Stimulated activated CD4-positive, alpha-beta T cell treated with anti-CD3 and anti-CD28 coated beads, TNF-alpha, amount 100 ng/mL, for 1 hour (primary cell): Measurements from ENCODE around the gene ENOX1.

ENCODE experiments used
- DNase-seq, 3 donors: peaks; one replicate each; pipeline ENCODE4 v3.0.0-alpha.2; 2020; ENCODE audit warnings: low read depth in 3 of 3, low spot score in 1 of 3

The ENOX1 gene

DNA sequence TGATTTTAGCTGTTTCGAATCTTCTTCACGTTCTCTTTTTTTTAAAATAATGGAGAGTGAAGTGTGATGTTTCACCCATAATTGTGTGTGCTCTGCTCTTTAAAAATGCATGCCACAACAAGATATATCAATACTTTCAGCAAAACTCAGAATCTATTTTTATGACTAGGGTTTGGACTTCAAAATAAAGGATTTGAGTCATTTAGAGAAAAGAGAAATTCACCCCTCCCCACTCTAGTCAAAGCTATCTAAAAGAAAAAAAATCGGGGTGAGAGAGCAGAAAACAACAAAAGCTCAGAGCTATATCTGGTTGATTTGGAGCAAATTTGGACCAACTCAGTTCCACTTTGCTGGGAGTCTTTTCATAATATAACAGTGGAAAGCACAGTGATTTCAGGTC lies 518.9 kb downstream of the ENOX1 start:
- DNase-seq = no peak

DNA sequence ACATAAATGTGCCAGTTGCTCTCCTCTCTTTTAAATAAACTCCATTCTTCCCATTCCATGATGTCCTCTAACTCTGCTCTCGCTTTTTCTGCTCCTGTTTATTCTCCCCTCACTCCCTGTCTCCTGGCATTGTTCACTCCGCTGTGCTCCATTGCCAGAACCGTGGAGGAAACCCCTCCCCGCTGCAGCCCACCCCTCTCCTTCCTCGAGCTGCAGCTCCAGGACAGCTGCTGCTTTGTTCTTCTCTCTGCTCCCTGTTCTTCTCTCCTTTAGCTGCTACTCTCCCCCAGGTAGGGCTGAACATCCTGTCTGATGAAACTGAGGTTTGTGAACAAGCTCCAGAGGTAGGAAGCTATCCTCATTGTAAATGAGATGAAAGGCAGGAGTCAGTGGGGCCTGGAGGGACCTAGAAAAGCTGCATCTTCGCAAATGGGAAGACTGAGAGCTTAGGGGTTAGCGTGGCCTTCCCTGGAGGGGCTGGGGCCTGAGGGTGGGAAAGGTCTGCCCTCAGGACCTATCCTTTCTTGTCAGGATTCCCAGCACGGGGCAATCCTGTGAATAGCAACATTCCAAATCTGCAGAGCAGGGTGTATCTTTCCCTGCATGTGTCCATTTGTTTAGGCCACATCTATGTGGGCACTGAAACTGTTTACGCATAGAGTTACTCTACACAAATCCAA lies 519.7 kb downstream of the ENOX1 start:
- DNase-seq = no peak

DNA sequence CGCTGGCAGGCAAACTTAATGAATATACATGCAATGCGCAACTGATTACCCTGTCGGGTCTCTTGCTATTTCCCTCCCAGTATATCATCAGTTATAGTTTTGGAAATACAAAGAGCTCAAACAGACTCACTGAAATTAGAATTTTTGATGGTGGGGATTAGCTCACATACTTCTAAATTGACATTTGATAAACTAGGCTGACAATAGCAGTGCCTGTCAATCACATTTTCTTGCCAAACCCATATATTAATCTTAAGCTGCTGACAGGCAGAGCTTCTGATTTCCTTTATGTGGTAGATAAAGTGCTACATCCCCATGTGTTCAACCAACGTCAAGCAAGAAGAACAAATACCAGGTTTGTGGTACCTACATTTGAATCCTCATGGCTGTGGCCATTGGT lies 521.7 kb downstream of the ENOX1 start:
- DNase-seq = no peak

DNA sequence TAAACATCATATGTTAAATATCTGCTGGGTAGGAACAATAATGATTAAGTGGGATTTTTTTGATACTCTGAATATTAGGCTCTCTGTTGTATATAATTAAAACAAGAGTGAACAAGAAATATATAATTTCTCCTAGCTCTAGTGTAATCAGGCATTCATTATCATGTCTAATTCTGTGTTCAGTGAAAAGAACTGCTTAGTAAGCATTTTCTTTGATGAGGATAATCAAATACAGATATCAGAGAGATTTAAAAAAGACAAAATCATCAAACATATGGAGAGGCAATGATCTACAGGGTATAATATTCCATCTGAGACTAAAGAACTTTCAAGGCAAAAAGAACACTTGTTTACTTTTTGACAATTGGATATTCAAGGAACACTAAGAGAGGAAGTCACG lies 522.3 kb downstream of the ENOX1 start:
- DNase-seq = no peak

DNA sequence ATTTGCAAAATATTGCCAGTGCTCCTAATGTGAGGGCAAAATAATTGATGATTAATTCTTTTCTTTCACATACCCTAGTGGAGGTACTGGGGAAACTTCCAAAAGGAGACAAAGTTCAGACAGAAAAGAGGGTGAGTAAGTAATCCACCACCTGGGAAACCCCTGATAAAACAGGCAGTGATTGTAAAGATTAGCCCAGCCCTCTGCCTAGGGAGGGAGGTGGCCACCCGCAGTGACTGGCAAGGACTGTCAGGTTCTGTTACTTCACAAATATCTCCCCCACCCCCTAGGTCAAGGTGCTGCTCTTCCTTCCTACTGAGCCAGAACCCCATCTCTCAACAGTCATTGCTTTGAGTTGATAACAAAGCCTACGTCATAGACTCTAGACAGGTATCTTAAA lies 523.7 kb downstream of the ENOX1 start:
- DNase-seq = no peak

DNA sequence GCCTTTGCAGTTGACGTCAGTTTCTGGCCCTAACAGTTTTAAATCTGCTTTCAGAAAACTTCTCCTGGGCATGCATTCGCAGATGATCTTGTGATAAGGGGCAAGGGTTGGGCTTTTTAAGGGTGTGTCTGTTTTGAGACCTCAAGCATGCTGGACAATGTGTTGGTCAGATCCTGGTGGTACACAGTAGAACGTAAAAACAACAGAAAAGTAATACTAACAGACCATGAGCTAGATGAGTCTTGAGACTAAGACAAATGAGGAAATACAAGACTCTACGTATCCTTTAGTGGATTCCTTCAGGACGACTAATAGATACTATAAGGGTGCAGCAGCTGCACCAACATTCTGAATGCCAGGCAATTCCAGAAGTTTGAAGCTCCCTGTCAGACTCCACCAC lies 525.8 kb downstream of the ENOX1 start:
- DNase-seq = no peak

DNA sequence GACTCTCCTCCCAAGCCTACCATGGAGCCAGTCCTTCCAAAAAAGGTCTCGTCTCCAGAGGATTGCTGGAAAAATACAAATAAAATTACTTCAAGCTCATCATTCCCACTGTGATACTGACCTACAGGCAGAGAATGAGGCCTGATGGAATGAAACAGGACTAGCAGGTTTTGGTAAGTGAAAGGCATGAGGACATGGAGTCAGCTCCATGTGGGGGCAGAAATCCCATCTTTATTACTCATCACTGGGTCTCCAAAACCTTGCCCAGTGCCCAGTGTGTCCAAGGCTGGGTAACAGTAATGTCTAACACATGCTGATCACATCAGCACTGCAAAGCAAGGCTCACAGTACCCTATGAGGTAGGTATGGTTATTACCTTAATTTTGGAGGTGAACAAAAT lies 528.0 kb downstream of the ENOX1 start:
- no peak for DNase-seq

DNA sequence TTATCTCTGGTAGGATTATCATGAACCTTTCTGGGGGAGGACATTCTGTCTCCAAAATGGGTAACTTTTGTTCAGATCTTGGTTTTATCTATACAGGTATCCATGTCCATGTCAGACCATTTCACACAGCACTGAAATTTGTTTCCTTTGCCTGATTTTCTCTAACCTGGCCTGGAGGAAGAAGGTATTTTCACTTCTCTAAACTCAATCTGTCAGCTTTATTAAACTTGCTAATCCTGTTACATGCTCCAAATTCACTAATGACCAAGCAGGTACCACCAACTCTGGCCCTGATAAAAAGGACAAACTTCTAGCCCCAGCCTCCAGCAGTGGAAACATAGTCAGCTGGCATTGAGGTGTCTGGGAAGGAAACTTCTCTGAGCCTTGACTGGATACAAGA lies 529.0 kb downstream of the ENOX1 start:
- no peak for DNase-seq

DNA sequence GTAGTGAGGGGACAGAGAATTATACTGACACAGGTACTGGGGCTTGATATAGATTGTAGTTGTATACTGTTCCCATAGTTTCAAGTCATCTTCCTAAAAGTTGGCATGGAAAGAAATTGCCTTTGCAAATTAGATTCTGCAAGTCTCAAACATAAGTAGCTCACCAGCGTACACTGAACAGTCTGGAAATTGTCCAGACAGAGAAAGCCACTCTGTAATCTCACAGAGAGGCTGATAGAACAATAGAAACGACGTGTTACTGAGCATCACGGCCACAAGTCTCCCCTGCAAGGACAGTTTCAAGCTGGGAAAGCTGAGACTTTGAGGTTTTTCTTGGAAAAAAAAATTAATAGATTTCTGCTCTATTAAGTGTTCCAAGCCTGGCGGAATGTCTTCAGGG lies 534.8 kb downstream of the ENOX1 start:
- no peak for DNase-seq

DNA sequence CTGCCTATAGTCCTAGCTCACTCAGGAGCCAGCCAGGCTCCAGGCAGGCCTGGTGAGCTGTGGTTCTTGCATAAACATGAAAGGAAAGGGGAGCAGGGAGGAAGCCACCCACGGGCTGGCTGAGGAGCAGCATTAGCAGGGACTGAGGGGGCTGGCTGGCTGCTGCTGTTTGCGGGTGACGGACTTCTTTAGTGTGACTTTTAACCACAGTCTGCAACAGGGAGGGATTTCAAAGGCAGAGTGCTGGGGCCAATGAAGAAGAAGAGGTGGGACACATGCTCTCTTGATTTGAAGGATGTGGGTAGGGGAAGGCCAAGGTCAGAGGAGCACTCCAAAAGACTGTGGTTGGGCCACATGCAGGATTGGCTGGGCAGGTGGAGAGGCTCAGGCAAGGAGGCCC lies 540.4 kb downstream of the ENOX1 start:
- DNase-seq = no peak

DNA sequence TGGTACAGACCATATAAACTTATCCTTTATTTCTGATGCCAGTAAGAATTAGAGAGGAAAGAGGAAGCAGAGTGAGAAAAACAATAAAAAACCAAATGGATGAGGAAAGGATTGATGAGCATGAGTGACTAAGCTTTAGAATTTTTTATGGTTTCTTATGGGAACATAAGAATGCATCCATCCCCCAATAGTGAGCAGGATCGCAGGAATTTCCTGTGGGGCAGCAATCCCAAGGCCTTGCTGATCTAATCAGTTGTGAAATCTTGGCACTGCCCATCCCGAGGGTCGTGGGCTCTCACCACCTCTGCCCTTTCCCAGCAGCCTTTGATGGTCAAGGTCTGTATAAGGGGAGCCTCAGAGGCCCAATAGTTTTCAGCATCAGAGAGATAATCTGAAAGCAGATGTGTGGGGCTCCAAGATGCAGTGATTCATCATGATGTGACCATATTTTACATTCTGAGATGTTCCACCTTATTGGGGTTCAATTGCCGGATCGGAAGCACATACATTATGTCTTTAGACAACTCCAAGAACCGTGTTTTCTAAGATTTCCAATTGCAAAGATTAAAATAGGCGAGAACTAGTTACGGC lies 541.3 kb downstream of the ENOX1 start:
- DNase-seq = no peak

DNA sequence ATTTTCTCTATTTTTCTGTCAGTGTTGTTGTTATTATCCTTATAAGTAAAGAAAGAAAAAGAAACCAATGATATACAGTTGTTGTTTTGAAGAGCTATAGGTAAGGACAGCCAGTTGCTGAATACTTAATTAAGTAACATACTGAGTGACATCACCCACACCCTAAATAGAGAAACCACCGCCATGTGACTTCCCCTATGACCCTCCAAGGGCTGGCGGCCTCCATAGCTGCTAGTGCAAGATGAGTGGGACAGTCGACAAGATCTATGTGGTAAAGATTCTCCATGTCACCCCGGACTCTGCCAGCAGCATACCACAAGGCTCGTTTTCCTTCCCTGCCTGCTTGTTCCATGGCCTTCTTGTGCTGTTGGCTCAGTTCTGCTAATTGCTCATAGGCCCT lies 542.3 kb downstream of the ENOX1 start:
- no peak for DNase-seq

DNA sequence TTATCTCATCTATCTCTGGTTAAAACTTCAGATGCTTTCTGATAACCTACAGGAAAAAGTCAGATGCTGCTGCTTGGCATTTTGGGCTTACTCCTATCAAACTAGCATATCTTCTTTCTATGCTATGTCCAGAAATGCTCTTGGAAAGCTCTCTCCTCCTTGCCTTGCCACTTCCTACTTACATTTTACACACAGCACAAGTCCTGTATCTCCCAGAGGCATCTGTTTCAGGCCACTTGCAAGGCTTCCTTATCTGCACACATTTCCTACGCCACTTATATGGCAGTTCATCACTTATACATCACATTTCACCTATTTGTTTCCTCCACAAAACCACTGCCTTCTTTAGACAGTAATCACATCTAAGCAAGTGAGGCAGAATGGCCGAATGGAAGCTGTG lies 543.1 kb downstream of the ENOX1 start:
- no peak for DNase-seq

DNA sequence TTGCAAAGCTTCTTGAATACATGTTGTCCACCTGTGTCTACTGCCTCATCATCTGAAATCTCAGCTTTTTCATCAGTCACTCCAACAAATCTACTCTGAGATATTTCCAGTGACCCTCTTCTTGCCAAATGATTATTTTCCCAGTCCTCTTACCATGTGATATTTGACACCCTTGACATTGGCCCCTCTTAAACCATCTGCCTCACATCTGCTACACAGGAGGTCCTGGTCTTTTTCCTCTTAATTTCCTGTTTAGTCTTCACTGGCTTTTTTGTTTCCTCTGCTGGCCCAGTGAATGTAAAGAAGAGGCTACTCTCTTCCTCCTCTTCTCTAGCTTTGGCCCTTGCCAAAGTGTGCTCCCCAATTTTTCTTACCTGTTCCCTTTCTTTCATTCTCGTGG lies 544.7 kb downstream of the ENOX1 start:
- no peak for DNase-seq

DNA sequence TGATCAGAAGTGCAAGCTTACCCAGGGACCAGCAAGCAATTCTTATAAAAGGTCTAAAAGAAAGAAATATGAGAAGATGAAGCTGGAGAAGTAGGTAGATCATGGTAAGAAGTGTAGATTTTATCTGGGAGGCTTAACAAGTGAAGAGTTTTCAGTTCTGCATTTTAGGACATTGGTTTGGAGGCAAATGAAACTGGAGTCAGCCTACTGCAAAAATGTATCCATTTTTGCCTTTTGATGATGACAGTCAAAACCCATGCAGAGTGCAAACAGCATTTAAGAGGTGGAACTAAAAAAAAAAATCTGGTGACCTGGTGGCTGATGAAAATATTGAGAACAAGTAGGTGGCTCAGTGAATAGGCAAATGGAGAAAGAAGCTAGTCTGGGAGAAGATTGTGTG lies 546.5 kb downstream of the ENOX1 start:
- no peak for DNase-seq

DNA sequence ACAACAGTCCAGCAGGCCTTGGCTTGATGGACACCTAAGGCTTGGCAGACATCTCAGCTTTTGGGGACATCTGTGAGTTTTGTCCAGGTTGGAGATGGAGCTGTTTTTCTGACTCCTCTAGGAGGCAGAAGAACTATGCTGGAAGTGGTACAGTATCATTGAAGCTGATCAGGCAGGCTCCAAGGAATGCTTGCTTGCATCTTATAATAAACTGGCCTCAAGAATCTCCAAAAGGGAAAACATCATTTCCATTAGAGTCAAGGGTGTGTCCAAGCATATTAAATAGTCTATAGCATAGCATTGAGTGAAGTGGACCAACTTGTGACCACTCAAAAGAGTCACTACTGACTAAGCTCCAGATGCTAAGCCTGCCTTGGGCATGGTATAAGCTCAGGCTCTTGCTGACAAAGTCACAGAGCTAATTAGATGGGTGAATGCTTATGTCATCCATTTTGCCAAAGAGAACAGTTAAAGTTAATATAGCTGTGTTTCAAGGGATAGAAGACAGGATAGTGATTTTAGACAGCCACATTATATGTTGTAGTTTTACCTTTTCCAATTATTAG lies 547.4 kb downstream of the ENOX1 start:
- no peak for DNase-seq

DNA sequence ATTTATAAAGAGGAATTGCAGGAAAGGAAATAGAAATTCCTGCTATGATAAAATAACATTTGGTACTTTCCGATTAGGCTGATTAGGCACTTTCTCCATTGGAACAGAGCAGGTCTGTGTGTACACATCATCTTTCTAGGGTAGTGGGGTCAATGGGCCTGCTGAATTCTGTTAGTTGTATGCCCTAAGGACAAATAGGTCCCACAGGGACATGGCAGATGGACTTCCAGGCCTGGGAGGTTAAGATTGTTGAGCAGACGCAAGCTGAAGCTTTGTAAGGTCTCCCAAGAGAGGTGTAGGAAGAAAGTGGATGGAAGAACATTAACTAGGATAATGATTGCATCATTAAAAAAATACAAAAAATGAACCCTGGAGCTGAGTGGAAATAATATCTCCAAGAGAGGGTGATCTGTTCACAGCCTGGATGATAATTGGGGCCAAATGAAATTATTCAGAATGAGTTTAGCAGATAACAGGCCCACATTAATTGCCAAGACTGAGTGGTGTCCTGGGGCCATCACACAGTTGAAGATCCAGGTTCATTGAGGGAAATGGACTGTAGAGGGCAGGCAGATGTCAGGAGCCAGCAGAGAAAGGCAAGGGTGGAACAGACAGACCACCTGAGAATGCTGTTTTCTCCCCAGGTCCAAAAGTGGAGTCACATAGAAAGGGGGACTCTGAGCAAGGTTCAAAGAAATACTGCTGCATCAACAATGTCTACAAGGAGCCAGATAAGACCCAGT lies 548.3 kb downstream of the ENOX1 start:
- no peak for DNase-seq

DNA sequence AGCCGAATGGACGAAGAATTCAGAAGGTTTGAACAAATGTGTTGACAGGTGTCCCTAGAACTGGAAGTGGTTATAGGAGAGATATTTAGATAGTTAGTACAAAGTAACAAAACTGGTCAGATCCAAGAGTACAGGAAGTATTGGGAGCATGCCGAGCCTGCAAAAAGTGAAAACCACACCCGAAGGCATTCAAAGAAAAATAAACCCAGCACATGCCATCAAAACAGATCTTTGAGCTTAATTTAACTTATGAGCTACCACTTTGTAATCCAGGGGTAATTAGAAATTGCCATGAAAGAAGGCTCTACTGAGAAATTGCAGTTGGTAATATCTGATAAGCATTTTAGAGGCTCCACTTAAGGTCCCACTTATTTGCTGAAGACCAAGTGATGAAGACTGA lies 549.2 kb downstream of the ENOX1 start:
- no peak for DNase-seq

DNA sequence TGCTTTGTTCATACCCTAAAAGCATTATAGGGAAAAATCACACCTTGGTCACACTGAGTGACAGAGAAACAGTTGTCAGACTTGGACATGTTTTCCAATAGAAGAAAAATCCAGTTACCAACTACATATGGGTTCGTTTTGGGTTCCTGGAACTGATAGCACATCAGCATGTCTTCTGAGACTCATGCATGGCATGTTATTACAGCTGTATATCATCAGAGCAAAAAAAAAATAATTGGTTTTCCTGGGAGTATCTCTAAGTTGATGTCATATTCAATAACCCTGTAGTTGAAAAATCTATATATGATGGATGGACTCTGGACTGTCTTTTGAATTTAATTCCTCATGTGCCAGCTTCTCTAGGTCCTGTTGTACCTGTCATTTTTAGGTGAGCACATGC lies 551.7 kb downstream of the ENOX1 start:
- no peak for DNase-seq

DNA sequence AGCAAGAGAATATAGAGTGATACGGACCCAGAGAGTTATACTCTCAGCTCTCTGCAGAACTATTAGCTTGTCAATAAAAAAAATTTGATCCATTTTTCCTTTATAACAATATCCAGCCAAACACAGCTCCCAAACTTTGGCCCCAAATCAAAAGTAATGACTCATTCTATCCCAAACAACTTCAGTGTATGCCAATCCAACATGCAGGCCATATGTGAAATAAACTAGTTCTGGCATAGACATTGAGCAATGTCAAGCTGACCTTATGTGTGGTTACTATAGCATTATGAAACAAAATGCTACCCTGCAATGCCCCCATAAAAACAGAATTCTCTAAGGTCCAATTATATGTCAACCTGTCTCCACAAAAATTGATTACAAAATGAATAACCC lies 553.9 kb downstream of the ENOX1 start:
- DNase-seq = no peak

DNA sequence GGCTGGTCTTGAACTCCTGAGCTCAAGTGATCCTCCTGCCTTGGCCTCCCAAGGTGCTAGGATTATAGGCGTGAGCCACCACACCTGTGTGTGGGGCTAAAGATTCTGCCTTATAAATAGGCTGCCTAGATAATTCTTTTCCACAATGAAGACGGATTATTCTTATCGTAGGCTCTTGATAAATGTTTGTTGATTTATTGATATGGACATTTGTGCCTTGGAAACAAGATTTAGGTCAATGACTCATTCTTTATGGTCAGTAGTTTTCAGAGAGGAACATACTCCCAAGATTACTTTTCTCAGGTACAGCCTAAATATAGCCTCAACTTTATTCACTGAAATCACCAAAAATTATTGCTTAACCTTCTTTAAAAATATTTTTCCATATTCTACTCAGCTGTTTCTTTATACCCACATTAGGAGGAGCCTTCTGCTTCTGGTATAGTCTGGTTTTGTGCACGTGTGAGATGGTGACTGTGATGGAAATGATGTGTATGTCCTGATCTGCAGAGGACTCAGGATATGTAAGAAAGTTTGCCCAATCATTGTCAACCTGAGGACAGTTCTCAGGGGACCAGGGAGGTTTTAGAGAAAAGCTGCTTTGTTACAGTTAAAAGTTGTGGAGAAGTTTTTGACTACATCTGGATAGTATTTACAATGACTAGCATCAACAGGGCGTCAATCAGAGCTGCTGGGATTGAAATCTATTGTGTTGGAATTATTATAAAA lies 554.5 kb downstream of the ENOX1 start:
- DNase-seq = no peak

DNA sequence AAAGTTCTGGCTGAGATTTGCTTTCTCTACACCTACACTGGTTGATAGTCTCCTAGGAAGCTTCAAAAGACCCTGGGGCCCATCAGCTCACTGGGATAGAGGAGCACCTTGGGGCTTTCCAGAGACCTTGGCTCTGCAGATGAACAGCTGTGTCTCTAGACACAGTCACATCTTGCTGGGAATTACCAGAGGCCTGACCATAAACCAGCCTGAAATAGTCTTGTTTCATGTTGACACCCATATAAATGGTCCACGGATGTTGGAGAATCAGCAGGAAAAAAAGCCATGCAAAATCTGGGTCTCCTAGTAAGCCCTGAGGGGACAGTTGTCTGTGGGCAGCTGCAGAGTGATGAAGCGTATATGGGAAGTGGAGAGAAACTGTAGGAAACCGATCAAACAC lies 555.8 kb downstream of the ENOX1 start:
- no peak for DNase-seq
